ENCODE results near the gene FAM24B. TPM values are rescaled to one million over a fixed set of nuclear protein-coding genes. Genes with fewer than 3 reads are reported as not detected.

FAM24B gene
- total RNA-seq, 1 donor from 2014 or later = 3.8 TPM

- Histone ChIP-seq H3K36me3 (no peaks in the 10 kb centered on the region), H3K4me1 (no peaks in the 10 kb centered on the region), H3K27me3 (ENCODE audit: low read depth) (no peaks in the 10 kb centered on the region), H3K4me3 (no peak overlapping the region), H3K9me3 (no peaks in the 10 kb centered on the region), H3K27ac (no peak overlapping the region)
- no peak for TF ChIP-seq CTCF (IDR thresholded peaks at IDR 0.05)
- no peak for ATAC-seq
- no peak for DNase-seq
- intact Hi-C loops (cut with DNase I) = no loop called here
Observed at GRCh38 chr10:122854648-122855047, 24.7 kb downstream of the FAM24B start.

- no peak for TF ChIP-seq CTCF (IDR thresholded peaks at IDR 0.05)
- no peaks in the 10 kb centered on the region for H3K9me3 ChIP-seq
- no peaks in the 10 kb centered on the region for H3K36me3 ChIP-seq
- H3K4me3 ChIP-seq = no peak overlapping the region
- no peak for ATAC-seq
- no peaks in the 10 kb centered on the region for H3K4me1 ChIP-seq
- DNase-seq = no peak
- intact Hi-C loops (cut with DNase I) = no loop called here
- no peak overlapping the region for H3K27ac ChIP-seq
- no peaks in the 10 kb centered on the region for H3K27me3 ChIP-seq (ENCODE audit: low read depth)
Observed at GRCh38 chr10:122853665-122854313, 25.6 kb downstream of the FAM24B start.

GRCh38 chr10:122852261-122852660 is 27.1 kb downstream of the FAM24B start:
- ATAC-seq = no peak
- no peak for TF ChIP-seq CTCF (IDR thresholded peaks at IDR 0.05)
- no peaks in the 10 kb centered on the region for H3K36me3 ChIP-seq

GRCh38 chr10:122850705-122851640 is 28.4 kb downstream of the FAM24B start:
- Histone ChIP-seq H3K4me1 (no peaks in the 10 kb centered on the region), H3K9me3 (no peaks in the 10 kb centered on the region), H3K4me3 (no peak overlapping the region), H3K36me3 (no peaks in the 10 kb centered on the region), H3K27me3 (ENCODE audit: low read depth) (no peaks in the 10 kb centered on the region), H3K27ac (no peak overlapping the region)
- intact Hi-C loops (cut with DNase I) = no loop called here
- ATAC-seq = no peak
- TF ChIP-seq CTCF (IDR thresholded peaks at IDR 0.05) = no peak
- DNase-seq = no peak

More at GRCh38 chr10:122852261-122852660, 27.1 kb downstream of the FAM24B start:
- no peak for DNase-seq
- no peaks in the 10 kb centered on the region for H3K4me1 ChIP-seq
- intact Hi-C loops (cut with DNase I) = no loop called here
- H3K27me3 ChIP-seq (ENCODE audit: low read depth) = no peaks in the 10 kb centered on the region
- H3K9me3 ChIP-seq = no peaks in the 10 kb centered on the region
- no peak overlapping the region for H3K4me3 ChIP-seq
- no peak overlapping the region for H3K27ac ChIP-seq

GRCh38 chr10:122849900-122850605 is 29.3 kb downstream of the FAM24B start:
- Histone ChIP-seq H3K27ac (no peak overlapping the region), H3K9me3 (no peaks in the 10 kb centered on the region), H3K4me1 (no peaks in the 10 kb centered on the region), H3K27me3 (ENCODE audit: low read depth) (no peaks in the 10 kb centered on the region), H3K36me3 (no peaks in the 10 kb centered on the region), H3K4me3 (no peak overlapping the region)
- no peak for TF ChIP-seq CTCF (IDR thresholded peaks at IDR 0.05)
- no peak for ATAC-seq
- DNase-seq = no peak
- intact Hi-C loops (cut with DNase I) = no loop called here

Measured in lower lobe of right lung (tissue), 2 donors.